ENCODE results near the gene SERPINB8.

Gene SERPINB8

GRCh38 chr18:64011513-64011912 lies 41.6 kb downstream of the SERPINB8 start:
- DNase-seq (ENCODE audit: low read depth in 2 of 2, low spot score in 1 of 2), result no peak

DNA sequence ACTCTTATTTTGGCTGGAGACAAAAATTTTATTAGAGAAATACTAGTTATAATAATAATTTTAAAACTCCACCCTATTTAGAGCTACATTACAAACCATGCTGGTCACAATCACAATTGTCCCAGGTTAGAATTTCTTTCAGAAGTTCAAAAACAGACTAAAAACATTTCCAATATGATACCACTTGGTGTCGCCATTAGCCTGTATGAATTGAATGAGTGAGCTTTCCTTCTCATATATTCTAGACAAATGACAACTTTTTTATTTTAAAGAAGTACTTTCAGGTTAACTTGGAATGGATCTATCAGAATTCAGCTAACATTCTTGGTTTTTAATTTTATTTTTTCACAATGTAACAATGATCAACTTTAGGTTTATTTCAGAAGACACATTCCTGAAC lies 48.0 kb downstream of the SERPINB8 start:
- no peak for DNase-seq (ENCODE audit: low read depth in 2 of 2, low spot score in 1 of 2)

GRCh38 chr18:64019922-64020756 lies 50.3 kb downstream of the SERPINB8 start:
- DNase-seq (ENCODE audit: low read depth in 2 of 2, low spot score in 1 of 2), result no peak

GRCh38 chr18:64026350-64026749 lies 56.5 kb downstream of the SERPINB8 start:
- no peak for DNase-seq (ENCODE audit: low read depth in 2 of 2, low spot score in 1 of 2)

DNA sequence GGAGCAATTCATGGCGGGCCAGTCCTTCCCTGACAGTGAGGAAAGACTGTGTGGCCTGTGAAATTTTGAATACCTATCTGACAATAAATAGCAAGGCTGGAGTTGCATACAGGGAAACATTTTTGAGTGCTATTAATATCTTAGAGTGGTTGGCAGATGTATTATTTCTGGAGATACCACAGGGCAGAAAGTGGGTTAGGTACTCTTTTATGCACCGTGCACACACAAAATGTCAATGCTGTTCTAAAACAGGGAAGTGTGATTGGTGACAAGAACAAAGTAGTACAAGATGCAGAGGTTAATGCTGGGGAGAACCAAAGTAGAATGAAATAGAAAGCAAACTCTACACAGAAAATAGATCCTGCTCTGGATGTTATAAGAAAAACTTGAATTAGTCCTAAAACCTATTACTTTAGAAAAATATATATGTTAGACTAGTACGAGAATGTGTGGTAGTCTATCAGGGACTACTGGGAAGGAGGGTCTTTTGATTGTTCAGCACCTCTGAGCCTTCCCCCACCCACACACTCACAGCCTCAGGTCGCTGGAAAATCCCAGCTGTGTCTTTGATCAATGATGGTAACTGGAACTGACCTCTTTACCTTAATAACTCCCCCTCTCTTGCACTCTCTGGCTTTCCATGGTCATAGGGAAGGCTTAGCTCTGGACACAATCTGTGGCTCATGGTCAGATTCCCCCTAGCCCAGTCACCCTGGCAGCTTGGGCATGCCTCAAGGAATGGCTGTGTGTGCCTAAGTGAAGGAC lies 58.2 kb downstream of the SERPINB8 start:
- DNase-seq (ENCODE audit: low read depth in 2 of 2, low spot score in 1 of 2), result no peak

GRCh38 chr18:64029096-64029495 lies 59.2 kb downstream of the SERPINB8 start:
- DNase-seq (ENCODE audit: low read depth in 2 of 2, low spot score in 1 of 2), result no peak

GRCh38 chr18:64031411-64031810 lies 61.5 kb downstream of the SERPINB8 start:
- no peak for DNase-seq (ENCODE audit: low read depth in 2 of 2, low spot score in 1 of 2)

DNA sequence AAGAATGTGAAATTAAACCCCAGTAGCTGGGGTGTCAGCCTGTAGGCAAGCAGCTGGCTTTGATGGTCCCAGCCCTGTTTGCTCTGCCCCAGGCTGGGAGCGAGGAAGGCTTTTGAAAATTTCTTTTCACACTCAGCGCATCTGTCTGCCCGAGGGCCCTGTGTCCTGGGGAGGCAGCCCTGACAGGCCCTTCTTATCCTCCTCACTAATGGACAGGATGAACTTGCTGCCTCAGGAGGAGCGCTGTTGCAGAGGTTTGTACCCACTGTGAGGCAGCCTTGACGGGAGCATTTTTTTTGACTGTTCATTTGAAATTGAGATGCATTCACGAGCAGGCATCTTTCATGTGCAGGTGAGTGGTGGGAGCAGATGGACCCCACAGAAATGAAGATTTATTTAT lies 62.4 kb downstream of the SERPINB8 start:
- no peak for DNase-seq (ENCODE audit: low read depth in 2 of 2, low spot score in 1 of 2)

- DNase-seq (ENCODE audit: low read depth in 2 of 2, low spot score in 1 of 2), result no peak
Measured at GRCh38 chr18:64037812-64038414, 68.0 kb downstream of the SERPINB8 start.

Measured in stimulated activated CD8-positive, alpha-beta memory T cell treated with anti-CD3 and anti-CD28 coated beads, Interleukin-4, amount 100 ng/mL, for 4 hours (primary cell).